ENCODE results near the gene PRDM10. TPM values are rescaled to one million over a fixed set of nuclear protein-coding genes. Genes with fewer than 3 reads are reported as not detected.
"Not testable (repeated sequence)": the region's sequence is repeated elsewhere in the genome, so short reads cannot be mapped to it uniquely, and the experiment has no call there.

PRDM10 gene
- total RNA-seq, 1 experiment from 2014 or later, result 4.0 TPM

- Histone ChIP-seq H3K36me3 (no peaks in the 10 kb centered on the region), H3K4me1 (replicated peaks) (peaks cover 4% of the 10 kb centered on the region), H3K9me3 (replicated peaks) (no peaks in the 10 kb centered on the region), H3K27ac (no peak overlapping the region), H3K27me3 (replicated peaks) (no peaks in the 10 kb centered on the region), H3K4me3 (no peak overlapping the region)
- DNase-seq (ENCODE audit: low read depth in 1 of 2, low spot score in 2 of 2), result no peak
These were observed 26.5 kb upstream of the PRDM10 start for GRCh38 chr11:130029137-130029536.

- Histone ChIP-seq H3K4me3 (no peak overlapping the region), H3K36me3 (no peaks in the 10 kb centered on the region), H3K27me3 (replicated peaks) (no peaks in the 10 kb centered on the region), H3K9me3 (replicated peaks) (no peaks in the 10 kb centered on the region), H3K27ac (no peak overlapping the region), H3K4me1 (replicated peaks) (peaks cover 16% of the 10 kb centered on the region)
- DNase-seq (ENCODE audit: low read depth in 1 of 2, low spot score in 2 of 2), result no peak
These were observed 22.7 kb upstream of the PRDM10 start for GRCh38 chr11:130025371-130025770.

- Histone ChIP-seq H3K9me3 (replicated peaks) (no peaks in the 10 kb centered on the region), H3K27me3 (replicated peaks) (no peaks in the 10 kb centered on the region), H3K27ac (no peak overlapping the region), H3K36me3 (no peaks in the 10 kb centered on the region), H3K4me1 (replicated peaks) (peaks cover 17% of the 10 kb centered on the region), H3K4me3 (no peak overlapping the region)
- DNase-seq (ENCODE audit: low read depth in 1 of 2, low spot score in 2 of 2), result no peak
These were observed 21.7 kb upstream of the PRDM10 start for GRCh38 chr11:130024361-130024760.

- H3K9me3 ChIP-seq (replicated peaks), result no peaks in the 10 kb centered on the region
- no peaks in the 10 kb centered on the region for H3K36me3 ChIP-seq
- no peak overlapping the region for H3K4me3 ChIP-seq
- H3K27ac ChIP-seq, result 0 out of 2 replicates have a peak overlapping the region, but pooled peaks have one; percentile 49
- H3K27me3 ChIP-seq (replicated peaks), result no peaks in the 10 kb centered on the region
- DNase-seq (ENCODE audit: low read depth in 1 of 2, low spot score in 2 of 2), result peak; percentile 45 to 49
- H3K4me1 ChIP-seq (replicated peaks), result peaks cover 17% of the 10 kb centered on the region
These were observed 20.6 kb upstream of the PRDM10 start for GRCh38 chr11:130023204-130023603.

- no peaks in the 10 kb centered on the region for H3K27me3 ChIP-seq (replicated peaks)
- H3K4me3 ChIP-seq, result no peak overlapping the region
- peaks cover 17% of the 10 kb centered on the region for H3K4me1 ChIP-seq (replicated peaks)
- no peak overlapping the region for H3K27ac ChIP-seq
- H3K36me3 ChIP-seq, result no peaks in the 10 kb centered on the region
- no peak for DNase-seq (ENCODE audit: low read depth in 1 of 2, low spot score in 2 of 2)
- H3K9me3 ChIP-seq (replicated peaks), result no peaks in the 10 kb centered on the region
These were observed 20.2 kb upstream of the PRDM10 start for GRCh38 chr11:130022799-130023198.

GRCh38 chr11:130021606-130022005 is 19.0 kb upstream of the PRDM10 start:
- not testable (repeated sequence) for H3K4me3 ChIP-seq; H3K27me3 ChIP-seq (replicated peaks); H3K27ac ChIP-seq; DNase-seq (ENCODE audit: low read depth in 1 of 2, low spot score in 2 of 2); H3K9me3 ChIP-seq (replicated peaks); H3K36me3 ChIP-seq
- H3K4me1 ChIP-seq (replicated peaks), result peaks cover 17% of the 10 kb centered on the region

- peaks cover 17% of the 10 kb centered on the region for H3K4me1 ChIP-seq (replicated peaks)
- H3K9me3 ChIP-seq (replicated peaks), result no peaks in the 10 kb centered on the region
- H3K27me3 ChIP-seq (replicated peaks), result no peaks in the 10 kb centered on the region
- DNase-seq (ENCODE audit: low read depth in 1 of 2, low spot score in 2 of 2), result peak in 1 of 2 experiments; percentile 14
- no peaks in the 10 kb centered on the region for H3K36me3 ChIP-seq
- no peak overlapping the region for H3K4me3 ChIP-seq
- no peak overlapping the region for H3K27ac ChIP-seq
These were observed 17.7 kb upstream of the PRDM10 start for GRCh38 chr11:130020323-130020722.

GRCh38 chr11:130015846-130016245 is 13.2 kb upstream of the PRDM10 start:
- H3K36me3 ChIP-seq; H3K27me3 ChIP-seq (replicated peaks); H3K27ac ChIP-seq; DNase-seq (ENCODE audit: low read depth in 1 of 2, low spot score in 2 of 2); H3K4me3 ChIP-seq; H3K9me3 ChIP-seq (replicated peaks): not testable (repeated sequence)
- peaks cover 12% of the 10 kb centered on the region for H3K4me1 ChIP-seq (replicated peaks)

- no peaks in the 10 kb centered on the region for H3K9me3 ChIP-seq (replicated peaks)
- no peaks in the 10 kb centered on the region for H3K27me3 ChIP-seq (replicated peaks)
- no peak for DNase-seq (ENCODE audit: low read depth in 1 of 2, low spot score in 2 of 2)
- H3K4me1 ChIP-seq (replicated peaks), result peaks cover 10% of the 10 kb centered on the region; the same call in 1 of the 2 replicates
- no peaks in the 10 kb centered on the region for H3K36me3 ChIP-seq
- no peak overlapping the region for H3K4me3 ChIP-seq
- H3K27ac ChIP-seq, result no peak overlapping the region
These were observed 5.7 kb upstream of the PRDM10 start for GRCh38 chr11:130008326-130008725.

GRCh38 chr11:130006929-130007328 is 4.3 kb upstream of the PRDM10 start:
- no peaks in the 10 kb centered on the region for H3K9me3 ChIP-seq (replicated peaks)
- no peak overlapping the region for H3K27ac ChIP-seq
- H3K27me3 ChIP-seq (replicated peaks), result no peaks in the 10 kb centered on the region
- peaks cover 10% of the 10 kb centered on the region; the same call in 1 of the 2 replicates for H3K4me1 ChIP-seq (replicated peaks)
- no peak for DNase-seq (ENCODE audit: low read depth in 1 of 2, low spot score in 2 of 2)
- H3K36me3 ChIP-seq, result no peaks in the 10 kb centered on the region; the same call in 1 of the 2 replicates
- H3K4me3 ChIP-seq, result no peak overlapping the region

- Histone ChIP-seq H3K4me3 (peak overlapping the region; percentile 91), H3K4me1 (replicated peaks) (peaks cover 10% of the 10 kb centered on the region; the same call in 1 of the 2 replicates), H3K9me3 (replicated peaks) (no peaks in the 10 kb centered on the region)
These were observed 1.0 kb upstream of the PRDM10 start for GRCh38 chr11:130003717-130004001.

GRCh38 chr11:130002846-130003716 is 446 bp upstream of the PRDM10 start:
- no peaks in the 10 kb centered on the region for H3K27me3 ChIP-seq (replicated peaks)
- H3K4me3 ChIP-seq, result peak overlapping the region; percentile 91
- no peaks in the 10 kb centered on the region; the same call in 1 of the 2 replicates for H3K36me3 ChIP-seq
- peak overlapping the region; percentile 100 for H3K27ac ChIP-seq
- peak; percentile 86 to 97 for DNase-seq (ENCODE audit: low read depth in 1 of 2, low spot score in 2 of 2)
- H3K4me1 ChIP-seq (replicated peaks), result peaks cover 10% of the 10 kb centered on the region; the same call in 1 of the 2 replicates
- no peaks in the 10 kb centered on the region for H3K9me3 ChIP-seq (replicated peaks)

More at GRCh38 chr11:130003717-130004001, 1.0 kb upstream of the PRDM10 start:
- no peak for DNase-seq (ENCODE audit: low read depth in 1 of 2, low spot score in 2 of 2)
- no peaks in the 10 kb centered on the region for H3K27me3 ChIP-seq (replicated peaks)
- H3K36me3 ChIP-seq, result no peaks in the 10 kb centered on the region; the same call in 1 of the 2 replicates
- peak overlapping the region; percentile 100 for H3K27ac ChIP-seq

GRCh38 chr11:130001461-130002351 is 929 bp downstream of the PRDM10 start:
- no peaks in the 10 kb centered on the region for H3K27me3 ChIP-seq (replicated peaks)
- peak in 1 of 2 experiments; percentile 23 for DNase-seq (ENCODE audit: low read depth in 1 of 2, low spot score in 2 of 2)
- peaks cover 10% of the 10 kb centered on the region; the same call in 1 of the 2 replicates for H3K4me1 ChIP-seq (replicated peaks)
- H3K36me3 ChIP-seq, result no peaks in the 10 kb centered on the region; the same call in 1 of the 2 replicates
- peak overlapping the region; percentile 91 for H3K4me3 ChIP-seq
- H3K27ac ChIP-seq, result peak overlapping the region; percentile 100
- no peaks in the 10 kb centered on the region for H3K9me3 ChIP-seq (replicated peaks)
